Ovary (tissue), 3 donors: ENCODE data around the gene ANKRD65.

Experiments
- CTCF ChIP-seq, 3 donors: fragments of 450-650 bp in 2 of 3; fragments of 200-600 bp in 1 of 3; IDR thresholded peaks; one replicate each; pipeline versions ENCODE4 v1.5.1 to v1.8.0; 2016 to 2022; ENCODE audit warnings: antibody characterized with exemption in 3 of 3, mild to moderate bottlenecking in 1 of 3
- EP300 ChIP-seq: sonication (generic); formaldehyde crosslinking; IDR thresholded peaks from one replicate; pipeline ENCODE4 v1.6.1; 2017; ENCODE audit warnings: antibody characterized with exemption
- POLR2A ChIP-seq: fragments of 450-650 bp; IDR thresholded peaks from one replicate; pipeline ENCODE4 v1.6.1; 2017; ENCODE audit warnings: antibody characterized with exemption, mild to moderate bottlenecking, moderate library complexity
- donor health status: DM: no; HTN: no; CAD: no.

- TF ChIP-seq POLR2A, result no peak
- peak; percentile 27 to 65 (median 61) for TF ChIP-seq CTCF (IDR thresholded peaks at IDR 0.05)
- no peak for TF ChIP-seq EP300
These were observed 9.3 kb upstream of the ANKRD65 start for GRCh38 chr1:1430114-1430982.
